Neuronal stem cell (in vitro differentiated cells): ENCODE measurements around the gene KRTAP5-6.

Experiments
- DNase-seq: peaks from one replicate; pipeline ENCODE4 v3.0.0-alpha.2; 2013; ENCODE audit warnings: low spot score
- H2AFZ ChIP-seq: one replicate; pipeline ENCODE4 v1.6.1; 2013; ENCODE audit warnings: mild to moderate bottlenecking, low read length, inconsistent platforms
- H2AK5ac ChIP-seq: 2 replicates; pipeline ENCODE4 v1.6.1; 2013; ENCODE audit warnings: low read depth, mild to moderate bottlenecking, inconsistent platforms, low read length, moderate library complexity, mixed read lengths
- H2BK120ac ChIP-seq: 2 replicates; pipeline ENCODE4 v1.6.1; 2013; ENCODE audit warnings: low read depth, mild to moderate bottlenecking, inconsistent platforms, low read length, moderate library complexity, mixed read lengths
- H2BK12ac ChIP-seq: one replicate; pipeline ENCODE4 v1.6.1; 2013; ENCODE audit warnings: low read length, inconsistent platforms
- H2BK15ac ChIP-seq: 2 replicates; pipeline ENCODE4 v1.6.1; 2013; ENCODE audit warnings: mild to moderate bottlenecking, low read length, inconsistent platforms, mixed read lengths
- H2BK5ac ChIP-seq: one replicate; pipeline ENCODE4 v1.6.1; 2013; ENCODE audit warnings: inconsistent platforms, mild to moderate bottlenecking, low read length, moderate library complexity
- H3K14ac ChIP-seq: one replicate; pipeline ENCODE4 v1.6.1; 2013; ENCODE audit warnings: low read length, inconsistent platforms
- H3K18ac ChIP-seq: 2 replicates; pipeline ENCODE4 v1.6.1; 2013; ENCODE audit warnings: low read length, inconsistent platforms
- H3K23ac ChIP-seq: 2 replicates; pipeline ENCODE4 v1.6.1; 2013; ENCODE audit warnings: low read depth, mild to moderate bottlenecking, mixed read lengths, low read length, inconsistent platforms; ENCODE audit not compliant: poor library complexity
- H3K27ac ChIP-seq: replicated peaks from 3 replicates; pipeline ENCODE4 v1.5.1; 2013; ENCODE audit warnings: low read length, inconsistent platforms
- H3K27me3 ChIP-seq, 3 experiments: 2 replicates each; pipeline ENCODE4 v1.6.1; 2013; ENCODE audit warnings: low read length in 3 of 3, mild to moderate bottlenecking in 2 of 3, inconsistent platforms in 1 of 3, low read depth in 1 of 3, mixed read lengths in 1 of 3, moderate library complexity in 1 of 3; ENCODE audit not compliant: control insufficient read depth in 3 of 3, insufficient read depth in 3 of 3
- H3K36me3 ChIP-seq, 2 donors: replicated peaks in 1 of 2; 2 replicates each; pipeline ENCODE4 v1.6.1; 2013; ENCODE audit warnings: low read length in 2 of 2; ENCODE audit not compliant: control insufficient read depth in 2 of 2, insufficient read depth in 2 of 2
- H3K4ac ChIP-seq: 2 replicates; pipeline ENCODE4 v1.6.1; 2013; ENCODE audit warnings: inconsistent platforms, mild to moderate bottlenecking, low read length, moderate library complexity
- H3K4me1 ChIP-seq, 2 donors: 1 replicate in 1 of 2; 2 replicates in 1 of 2; pipeline ENCODE4 v1.6.1; 2013; ENCODE audit warnings: low read length in 2 of 2, low read depth in 1 of 2; ENCODE audit not compliant: control insufficient read depth in 2 of 2, insufficient read depth in 1 of 2
- H3K4me2 ChIP-seq: one replicate; pipeline ENCODE4 v1.6.1; 2013; ENCODE audit warnings: mild to moderate bottlenecking, low read length, inconsistent platforms; ENCODE audit not compliant: insufficient read depth, poor library complexity, severe bottlenecking
- H3K4me3 ChIP-seq, 2 donors: 2 replicates each; pipeline ENCODE4 v1.5.1; 2013; ENCODE audit warnings: low read length in 2 of 2, mild to moderate bottlenecking in 2 of 2, inconsistent platforms in 1 of 2, moderate library complexity in 1 of 2
- H3K79me1 ChIP-seq: one replicate; pipeline ENCODE4 v1.6.1; 2013; ENCODE audit warnings: low read depth, mild to moderate bottlenecking, inconsistent platforms, low read length, moderate library complexity
- H3K9ac ChIP-seq: one replicate; pipeline ENCODE4 v1.6.1; 2013; ENCODE audit warnings: mild to moderate bottlenecking, low read depth, low read length, inconsistent platforms; ENCODE audit not compliant: poor library complexity
- H3K9me3 ChIP-seq, 2 donors: replicated peaks in 1 of 2; 2 replicates each; pipeline versions ENCODE3 to v1.6.1; 2013; ENCODE audit warnings: low read length in 2 of 2, mild to moderate bottlenecking in 2 of 2, inconsistent platforms in 1 of 2, low read depth in 1 of 2, mixed read lengths in 1 of 2, moderate library complexity in 1 of 2; ENCODE audit not compliant: control insufficient read depth in 2 of 2, insufficient read depth in 1 of 2
- H4K8ac ChIP-seq: one replicate; pipeline ENCODE4 v1.6.1; 2013; ENCODE audit warnings: low read depth, mild to moderate bottlenecking, inconsistent platforms, low read length, moderate library complexity
- H4K91ac ChIP-seq: one replicate; pipeline ENCODE4 v1.6.1; 2013; ENCODE audit warnings: low read length, low read depth, mild to moderate bottlenecking, inconsistent platforms; ENCODE audit not compliant: poor library complexity
- WGBS, 2 donors: extraction: QIAGEN DNeasy Blood & Tissue Kit; methylation state at CpG; one replicate each; pipeline ENCODE4 v1.1.7; 2013; ENCODE audit warnings: missing lambda C conversion rate in 2 of 2, mixed read lengths in 1 of 2; ENCODE audit not compliant: insufficient read length in 2 of 2, insufficient replicate concordance in 1 of 2; ENCODE audit errors: extremely low coverage in 2 of 2; 5-methylcytosine and 5-hydroxymethylcytosine counted together

The KRTAP5-6 gene

GRCh38 chr11:1746956-1747752 lies 50.2 kb downstream of the KRTAP5-6 start:
- Histone ChIP-seq H3K4me1 (peaks cover 0 to 15% of the 10 kb centered on the region in 2 donors), H3K4ac (no peak overlapping the region), H3K23ac (peak overlapping the region; percentile 93), H3K27ac (no peak overlapping the region), H3K9me3 (peaks cover 0 to 8% of the 10 kb centered on the region in 2 donors), H2BK5ac (no peak overlapping the region), H4K91ac (no peak overlapping the region), H3K36me3 (peaks cover 0 to 3% of the 10 kb centered on the region in 2 donors), H3K27me3 (peaks cover 7 to 45% (median 44%) of the 10 kb centered on the region in 3 experiments), H2BK12ac (no peak overlapping the region), H2AK5ac (peak overlapping the region; percentile 61), H3K4me3 (no peak overlapping the region), H2AFZ (no peak overlapping the region), H2BK120ac (no peak overlapping the region), H3K9ac (no peak overlapping the region), H3K4me2 (no peak overlapping the region), H3K79me1 (no peaks in the 10 kb centered on the region), H2BK15ac (peak overlapping the region; percentile 45), H3K18ac (no peak overlapping the region), H4K8ac (peak overlapping the region; percentile 65), H3K14ac (peak overlapping the region; percentile 78)
- no CpG with 5 or more reads among the region's 21 CpGs for WGBS, 2 donors
- DNase-seq, result no peak
